GM23338 (cell line): ENCODE measurements around the gene LINGO1. TPM values are rescaled to one million over a fixed set of nuclear protein-coding genes. Genes with fewer than 3 reads are reported as not detected.

ENCODE experiments used
- ATAC-seq: fragments of 200-7000 bp; cut with Tn5 transposase; 3 replicates; pipeline ENCODE4 v1.9.1; 2020
- DNase-seq: peaks from one replicate; pipeline ENCODE4 v3.0.0-alpha.2; 2015; ENCODE audit warnings: low spot score
- H2AFZ ChIP-seq: fragments of 200-600 bp; sonication (generic); 2 replicates; pipeline ENCODE4 v1.8.0; 2016; ENCODE audit warnings: antibody characterized with exemption, mild to moderate bottlenecking, moderate library complexity
- H3F3A ChIP-seq: fragments of 200-600 bp; sonication (generic); replicated peaks from 2 replicates; pipeline ENCODE4 v1.8.0; 2017; ENCODE audit warnings: antibody characterized with exemption, mixed run types, low read depth
- H3K27ac ChIP-seq: fragments of 200-600 bp; sonication (generic); 2 replicates; pipeline ENCODE4 v1.6.1; 2016; ENCODE audit warnings: low read depth
- H3K27me3 ChIP-seq: fragments of 200-600 bp; sonication (generic); 2 replicates; pipeline ENCODE4 v1.8.0; 2016; ENCODE audit warnings: mild to moderate bottlenecking, mixed run types, moderate library complexity; ENCODE audit not compliant: insufficient read depth
- H3K36me3 ChIP-seq: fragments of 200-600 bp; sonication (generic); 2 replicates; pipeline ENCODE4 v1.8.0; 2016; ENCODE audit warnings: mild to moderate bottlenecking; ENCODE audit not compliant: insufficient read depth
- H3K4me1 ChIP-seq: fragments of 200-600 bp; sonication (generic); 2 replicates; pipeline ENCODE4 v1.8.0; 2016; ENCODE audit warnings: mild to moderate bottlenecking, moderate library complexity; ENCODE audit not compliant: insufficient read depth
- H3K4me2 ChIP-seq: fragments of 200-600 bp; sonication (generic); 2 replicates; pipeline ENCODE4 v1.7.1; 2017; ENCODE audit warnings: mixed run types
- H3K4me3 ChIP-seq: fragments of 200-600 bp; sonication (generic); 2 replicates; pipeline ENCODE4 v1.6.1; 2016; ENCODE audit warnings: mixed run types
- H3K79me2 ChIP-seq: fragments of 200-600 bp; sonication (generic); replicated peaks from 2 replicates; pipeline ENCODE4 v1.8.0; 2017; ENCODE audit warnings: mild to moderate bottlenecking; ENCODE audit not compliant: insufficient read depth
- H3K9me2 ChIP-seq: fragments of 200-600 bp; sonication (generic); 2 replicates; pipeline ENCODE4 v1.8.0; 2017; ENCODE audit not compliant: insufficient read depth
- H4K20me1 ChIP-seq: fragments of 200-600 bp; sonication (generic); replicated peaks from 2 replicates; pipeline ENCODE4 v1.8.0; 2017; ENCODE audit warnings: mild to moderate bottlenecking; ENCODE audit not compliant: insufficient read depth
- H3K27ac Mint-ChIP-seq: 2 replicates; pipeline ENCODE4 v1.8.0; 2020; ENCODE audit warnings: inconsistent platforms, mild to moderate bottlenecking, moderate library complexity, mixed read lengths
- H3K27me3 Mint-ChIP-seq: 3 replicates; pipeline ENCODE4 v1.8.0; 2022; ENCODE audit warnings: low read depth, mild to moderate bottlenecking, moderate library complexity, mixed read lengths, inconsistent platforms; ENCODE audit not compliant: insufficient read depth, poor library complexity
- H3K36me3 Mint-ChIP-seq: 3 replicates; pipeline ENCODE4 v1.8.0; 2021; ENCODE audit warnings: low read depth, mild to moderate bottlenecking, inconsistent platforms, moderate library complexity, mixed read lengths
- H3K4me1 Mint-ChIP-seq: 3 replicates; pipeline ENCODE4 v1.8.0; 2020; ENCODE audit warnings: mild to moderate bottlenecking, inconsistent platforms, mixed read lengths
- H3K4me3 Mint-ChIP-seq: 3 replicates; pipeline ENCODE4 v1.8.0; 2021; ENCODE audit warnings: moderate library complexity, mild to moderate bottlenecking, inconsistent platforms, mixed read lengths
- H3K9me3 Mint-ChIP-seq: 3 replicates; pipeline ENCODE4 v1.8.0; 2020; ENCODE audit warnings: moderate library complexity, mild to moderate bottlenecking, inconsistent platforms, mixed read lengths
- EZH2 ChIP-seq: fragments of 200-600 bp; sonication (generic); IDR thresholded peaks from one replicate; pipeline ENCODE4 v1.8.0; 2017; ENCODE audit warnings: antibody characterized with exemption, mild to moderate bottlenecking, low read depth; ENCODE audit not compliant: unreplicated experiment
- EZH2phosphoT487 ChIP-seq: fragments of 200-600 bp; sonication (generic); IDR thresholded peaks from one replicate; pipeline ENCODE4 v1.8.1; 2018; ENCODE audit warnings: antibody characterized with exemption; ENCODE audit not compliant: unreplicated experiment
- ZNF114 ChIP-seq: fragments of 250-450 bp; sonication (Bioruptor Pico); IDR thresholded peaks from 2 replicates; pipeline ENCODE4 v1.5.0; 2020; ENCODE audit warnings: mild to moderate bottlenecking, moderate library complexity
- ZNF331 ChIP-seq: fragments of 250-450 bp; sonication (Bioruptor Pico); IDR thresholded peaks from 2 replicates; pipeline ENCODE4 v1.5.0; 2020; ENCODE audit warnings: low read depth, mild to moderate bottlenecking, moderate library complexity
- polyA plus RNA-seq: library from polyadenylated mRNA; unstranded; fragments of >200 nt; fragmentation: Nextera tagmentation; extraction: Ambion mirVana; gene quantifications from 2 replicates; pipeline ENCODE4 v1.2.1, GENCODE V29; 2016
- total RNA-seq: library from RNA; depleted of rRNA; stranded (reverse); fragments of >200 nt; shearing (Covaris generic); gene quantifications from 2 replicates; pipeline ENCODE4 v1.2.3, GENCODE V29; 2014
- TF ChIP-seq, protein P1 (sequence below): fragments of 250-450 bp; sonication (Bioruptor Pico); IDR thresholded peaks from 2 replicates; pipeline ENCODE4 v1.5.0; 2020; ENCODE audit warnings: mild to moderate bottlenecking, moderate library complexity
- TF ChIP-seq, protein P2 (sequence below), 2 experiments: fragments of 200-600 bp in 1 of 2; sonication (generic) in 1 of 2; conservative IDR thresholded peaks; 2 replicates each; pipeline versions ENCODE4 v1.5.1 to v1.6.1; 2016 to 2017; ENCODE audit warnings: antibody characterized with exemption in 2 of 2, low read depth in 2 of 2, mild to moderate bottlenecking in 2 of 2, moderate library complexity in 1 of 2
- TF ChIP-seq, protein P3 (sequence below): IDR thresholded peaks from one replicate; pipeline ENCODE4 v1.6.1; 2018; ENCODE audit warnings: antibody characterized with exemption; ENCODE audit not compliant: unreplicated experiment

Gene LINGO1
- total and polyA plus RNA-seq, 2 experiments from 2014 or later, result 16.9 to 63.1 TPM

DNA sequence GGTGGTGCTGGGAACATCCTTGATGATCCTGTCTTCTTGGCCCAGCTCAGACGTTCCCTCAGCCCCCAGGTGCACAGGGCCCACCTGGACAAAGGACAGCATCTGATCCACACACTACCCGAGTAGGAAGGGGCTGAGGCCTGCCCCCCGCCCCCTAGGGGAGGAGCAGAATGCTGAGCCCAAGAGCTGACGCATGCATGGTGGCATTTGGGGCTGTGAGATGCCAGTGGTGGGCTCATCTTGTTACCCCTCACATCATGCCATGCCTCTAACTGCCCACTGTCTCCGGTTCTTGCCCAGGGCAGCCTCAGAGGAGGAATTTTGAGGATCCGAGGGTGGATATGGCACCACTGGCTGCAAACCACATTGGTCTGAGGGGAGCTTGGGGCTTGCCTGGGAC, 61.5 kb downstream of the LINGO1 start:
- Histone ChIP-seq H3K9me2 (no peaks in the 10 kb centered on the region), H4K20me1 (no peaks in the 10 kb centered on the region), H3K4me2 (no peak overlapping the region), H3K4me1 (peaks cover 19% of the 10 kb centered on the region), H3F3A (0 out of 2 replicates have a peak, but pooled peaks cover 7% of the 10 kb centered on the region), H3K27ac (no peak overlapping the region), H3K4me3 (no peak overlapping the region), H2AFZ (no peak overlapping the region; the same call in 1 of the 2 replicates), H3K79me2 (no peaks in the 10 kb centered on the region), H3K36me3 (no peaks in the 10 kb centered on the region), H3K27me3 (no peaks in the 10 kb centered on the region)
- DNase-seq (no peak), ATAC-seq (no peak)
- H3K4me3 Mint-ChIP-seq, result no peak overlapping the region
- no peak for TF ChIP-seq ZNF114 (CRISPR knock-in tag)
- TF ChIP-seq, protein P1, sequence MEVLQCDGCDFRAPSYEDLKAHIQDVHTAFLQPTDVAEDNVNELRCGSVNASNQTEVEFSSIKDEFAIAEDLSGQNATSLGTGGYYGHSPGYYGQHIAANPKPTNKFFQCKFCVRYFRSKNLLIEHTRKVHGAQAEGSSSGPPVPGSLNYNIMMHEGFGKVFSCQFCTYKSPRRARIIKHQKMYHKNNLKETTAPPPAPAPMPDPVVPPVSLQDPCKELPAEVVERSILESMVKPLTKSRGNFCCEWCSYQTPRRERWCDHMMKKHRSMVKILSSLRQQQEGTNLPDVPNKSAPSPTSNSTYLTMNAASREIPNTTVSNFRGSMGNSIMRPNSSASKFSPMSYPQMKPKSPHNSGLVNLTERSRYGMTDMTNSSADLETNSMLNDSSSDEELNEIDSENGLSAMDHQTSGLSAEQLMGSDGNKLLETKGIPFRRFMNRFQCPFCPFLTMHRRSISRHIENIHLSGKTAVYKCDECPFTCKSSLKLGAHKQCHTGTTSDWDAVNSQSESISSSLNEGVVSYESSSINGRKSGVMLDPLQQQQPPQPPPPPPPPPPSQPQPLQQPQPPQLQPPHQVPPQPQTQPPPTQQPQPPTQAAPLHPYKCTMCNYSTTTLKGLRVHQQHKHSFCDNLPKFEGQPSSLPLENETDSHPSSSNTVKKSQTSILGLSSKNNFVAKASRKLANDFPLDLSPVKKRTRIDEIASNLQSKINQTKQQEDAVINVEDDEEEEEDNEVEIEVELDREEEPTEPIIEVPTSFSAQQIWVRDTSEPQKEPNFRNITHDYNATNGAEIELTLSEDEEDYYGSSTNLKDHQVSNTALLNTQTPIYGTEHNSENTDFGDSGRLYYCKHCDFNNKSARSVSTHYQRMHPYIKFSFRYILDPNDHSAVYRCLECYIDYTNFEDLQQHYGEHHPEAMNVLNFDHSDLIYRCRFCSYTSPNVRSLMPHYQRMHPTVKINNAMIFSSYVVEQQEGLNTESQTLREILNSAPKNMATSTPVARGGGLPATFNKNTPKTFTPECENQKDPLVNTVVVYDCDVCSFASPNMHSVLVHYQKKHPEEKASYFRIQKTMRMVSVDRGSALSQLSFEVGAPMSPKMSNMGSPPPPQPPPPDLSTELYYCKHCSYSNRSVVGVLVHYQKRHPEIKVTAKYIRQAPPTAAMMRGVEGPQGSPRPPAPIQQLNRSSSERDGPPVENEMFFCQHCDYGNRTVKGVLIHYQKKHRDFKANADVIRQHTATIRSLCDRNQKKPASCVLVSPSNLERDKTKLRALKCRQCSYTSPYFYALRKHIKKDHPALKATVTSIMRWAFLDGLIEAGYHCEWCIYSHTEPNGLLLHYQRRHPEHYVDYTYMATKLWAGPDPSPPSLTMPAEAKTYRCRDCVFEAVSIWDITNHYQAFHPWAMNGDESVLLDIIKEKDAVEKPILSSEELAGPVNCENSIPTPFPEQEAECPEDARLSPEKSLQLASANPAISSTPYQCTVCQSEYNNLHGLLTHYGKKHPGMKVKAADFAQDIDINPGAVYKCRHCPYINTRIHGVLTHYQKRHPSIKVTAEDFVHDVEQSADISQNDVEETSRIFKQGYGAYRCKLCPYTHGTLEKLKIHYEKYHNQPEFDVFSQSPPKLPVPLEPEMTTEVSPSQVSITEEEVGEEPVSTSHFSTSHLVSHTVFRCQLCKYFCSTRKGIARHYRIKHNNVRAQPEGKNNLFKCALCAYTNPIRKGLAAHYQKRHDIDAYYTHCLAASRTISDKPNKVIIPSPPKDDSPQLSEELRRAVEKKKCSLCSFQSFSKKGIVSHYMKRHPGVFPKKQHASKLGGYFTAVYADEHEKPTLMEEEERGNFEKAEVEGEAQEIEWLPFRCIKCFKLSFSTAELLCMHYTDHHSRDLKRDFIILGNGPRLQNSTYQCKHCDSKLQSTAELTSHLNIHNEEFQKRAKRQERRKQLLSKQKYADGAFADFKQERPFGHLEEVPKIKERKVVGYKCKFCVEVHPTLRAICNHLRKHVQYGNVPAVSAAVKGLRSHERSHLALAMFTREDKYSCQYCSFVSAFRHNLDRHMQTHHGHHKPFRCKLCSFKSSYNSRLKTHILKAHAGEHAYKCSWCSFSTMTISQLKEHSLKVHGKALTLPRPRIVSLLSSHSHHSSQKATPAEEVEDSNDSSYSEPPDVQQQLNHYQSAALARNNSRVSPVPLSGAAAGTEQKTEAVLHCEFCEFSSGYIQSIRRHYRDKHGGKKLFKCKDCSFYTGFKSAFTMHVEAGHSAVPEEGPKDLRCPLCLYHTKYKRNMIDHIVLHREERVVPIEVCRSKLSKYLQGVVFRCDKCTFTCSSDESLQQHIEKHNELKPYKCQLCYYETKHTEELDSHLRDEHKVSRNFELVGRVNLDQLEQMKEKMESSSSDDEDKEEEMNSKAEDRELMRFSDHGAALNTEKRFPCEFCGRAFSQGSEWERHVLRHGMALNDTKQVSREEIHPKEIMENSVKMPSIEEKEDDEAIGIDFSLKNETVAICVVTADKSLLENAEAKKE, result no peak
- TF ChIP-seq, protein P2, sequence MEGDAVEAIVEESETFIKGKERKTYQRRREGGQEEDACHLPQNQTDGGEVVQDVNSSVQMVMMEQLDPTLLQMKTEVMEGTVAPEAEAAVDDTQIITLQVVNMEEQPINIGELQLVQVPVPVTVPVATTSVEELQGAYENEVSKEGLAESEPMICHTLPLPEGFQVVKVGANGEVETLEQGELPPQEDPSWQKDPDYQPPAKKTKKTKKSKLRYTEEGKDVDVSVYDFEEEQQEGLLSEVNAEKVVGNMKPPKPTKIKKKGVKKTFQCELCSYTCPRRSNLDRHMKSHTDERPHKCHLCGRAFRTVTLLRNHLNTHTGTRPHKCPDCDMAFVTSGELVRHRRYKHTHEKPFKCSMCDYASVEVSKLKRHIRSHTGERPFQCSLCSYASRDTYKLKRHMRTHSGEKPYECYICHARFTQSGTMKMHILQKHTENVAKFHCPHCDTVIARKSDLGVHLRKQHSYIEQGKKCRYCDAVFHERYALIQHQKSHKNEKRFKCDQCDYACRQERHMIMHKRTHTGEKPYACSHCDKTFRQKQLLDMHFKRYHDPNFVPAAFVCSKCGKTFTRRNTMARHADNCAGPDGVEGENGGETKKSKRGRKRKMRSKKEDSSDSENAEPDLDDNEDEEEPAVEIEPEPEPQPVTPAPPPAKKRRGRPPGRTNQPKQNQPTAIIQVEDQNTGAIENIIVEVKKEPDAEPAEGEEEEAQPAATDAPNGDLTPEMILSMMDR (conservative IDR thresholded peaks at IDR 0.05; ENCODE audit: low read depth in 2 of 2), result peak in 1 of 2 experiments; percentile 20; a peak in 2 of 4 replicates
- no peak overlapping the region for H3K27ac Mint-ChIP-seq
- H3K27me3 Mint-ChIP-seq, result peaks cover 7% of the 10 kb centered on the region
- peaks cover 33% of the 10 kb centered on the region for H3K4me1 Mint-ChIP-seq
- no peaks in the 10 kb centered on the region for H3K9me3 Mint-ChIP-seq
- H3K36me3 Mint-ChIP-seq, result no peaks in the 10 kb centered on the region

DNA sequence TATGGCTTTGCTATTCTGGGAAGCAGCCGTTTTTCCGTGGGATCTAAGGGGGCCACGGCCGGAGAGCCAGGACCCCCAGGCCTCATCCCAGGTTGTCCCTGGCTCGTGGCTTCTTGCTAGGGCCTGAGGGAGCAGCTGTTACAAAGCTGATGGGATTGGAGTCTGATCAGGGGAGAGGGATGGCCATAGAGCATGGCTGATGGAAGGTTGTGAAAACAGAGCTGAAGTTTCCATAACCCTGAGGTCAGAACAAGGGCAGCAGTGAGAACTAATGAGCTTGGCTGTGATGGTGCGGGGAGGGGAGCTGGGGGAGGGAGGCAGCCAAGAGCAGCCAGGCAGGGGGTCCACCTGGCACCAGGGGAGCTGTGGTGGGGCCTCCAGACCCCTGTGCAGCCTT, 63.0 kb downstream of the LINGO1 start:
- Mint-ChIP-seq H3K27me3 (peaks cover 7% of the 10 kb centered on the region), H3K4me1 (peaks cover 37% of the 10 kb centered on the region), H3K36me3 (no peaks in the 10 kb centered on the region), H3K4me3 (no peak overlapping the region), H3K27ac (peak overlapping the region; percentile 23; the same call in 1 of the 2 replicates), H3K9me3 (no peaks in the 10 kb centered on the region)
- Histone ChIP-seq H3K36me3 (no peaks in the 10 kb centered on the region), H3K27me3 (no peaks in the 10 kb centered on the region), H3F3A (0 out of 2 replicates have a peak, but pooled peaks cover 7% of the 10 kb centered on the region), H3K4me1 (peaks cover 19% of the 10 kb centered on the region), H3K79me2 (no peaks in the 10 kb centered on the region), H3K9me2 (no peaks in the 10 kb centered on the region), H3K4me2 (peak overlapping the region; percentile 12; the same call in 1 of the 2 replicates), H2AFZ (peak overlapping the region; percentile 95), H4K20me1 (no peaks in the 10 kb centered on the region), H3K4me3 (no peak overlapping the region), H3K27ac (no peak overlapping the region)
- no peak for DNase-seq
- ATAC-seq, result peak; percentile 17
- TF ChIP-seq, protein P3, sequence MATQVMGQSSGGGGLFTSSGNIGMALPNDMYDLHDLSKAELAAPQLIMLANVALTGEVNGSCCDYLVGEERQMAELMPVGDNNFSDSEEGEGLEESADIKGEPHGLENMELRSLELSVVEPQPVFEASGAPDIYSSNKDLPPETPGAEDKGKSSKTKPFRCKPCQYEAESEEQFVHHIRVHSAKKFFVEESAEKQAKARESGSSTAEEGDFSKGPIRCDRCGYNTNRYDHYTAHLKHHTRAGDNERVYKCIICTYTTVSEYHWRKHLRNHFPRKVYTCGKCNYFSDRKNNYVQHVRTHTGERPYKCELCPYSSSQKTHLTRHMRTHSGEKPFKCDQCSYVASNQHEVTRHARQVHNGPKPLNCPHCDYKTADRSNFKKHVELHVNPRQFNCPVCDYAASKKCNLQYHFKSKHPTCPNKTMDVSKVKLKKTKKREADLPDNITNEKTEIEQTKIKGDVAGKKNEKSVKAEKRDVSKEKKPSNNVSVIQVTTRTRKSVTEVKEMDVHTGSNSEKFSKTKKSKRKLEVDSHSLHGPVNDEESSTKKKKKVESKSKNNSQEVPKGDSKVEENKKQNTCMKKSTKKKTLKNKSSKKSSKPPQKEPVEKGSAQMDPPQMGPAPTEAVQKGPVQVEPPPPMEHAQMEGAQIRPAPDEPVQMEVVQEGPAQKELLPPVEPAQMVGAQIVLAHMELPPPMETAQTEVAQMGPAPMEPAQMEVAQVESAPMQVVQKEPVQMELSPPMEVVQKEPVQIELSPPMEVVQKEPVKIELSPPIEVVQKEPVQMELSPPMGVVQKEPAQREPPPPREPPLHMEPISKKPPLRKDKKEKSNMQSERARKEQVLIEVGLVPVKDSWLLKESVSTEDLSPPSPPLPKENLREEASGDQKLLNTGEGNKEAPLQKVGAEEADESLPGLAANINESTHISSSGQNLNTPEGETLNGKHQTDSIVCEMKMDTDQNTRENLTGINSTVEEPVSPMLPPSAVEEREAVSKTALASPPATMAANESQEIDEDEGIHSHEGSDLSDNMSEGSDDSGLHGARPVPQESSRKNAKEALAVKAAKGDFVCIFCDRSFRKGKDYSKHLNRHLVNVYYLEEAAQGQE, result no peak
- TF ChIP-seq, protein P2 (conservative IDR thresholded peaks at IDR 0.05; ENCODE audit: low read depth in 2 of 2), result no peak
- TF ChIP-seq ZNF114 (CRISPR knock-in tag) (no peak), EZH2phosphoT487 (no peak), EZH2 (no peak), ZNF331 (no peak)
